Activated CD8-positive, alpha-beta memory T cell treated with anti-CD3 and anti-CD28 coated beads for 36 hours (primary cell): ENCODE data around the gene MTHFD1L. TPM values are rescaled to one million over a fixed set of nuclear protein-coding genes. Genes with fewer than 3 reads are reported as not detected.

Experiments used
- CTCF ChIA-PET: fragments of 350-600 bp; sonication (Branson Sonifier 250); formaldehyde crosslinking; loops from one replicate; lab custom pipeline; 2021; ENCODE audit warnings: antibody characterized with exemption; lab: Charles Lee
- POLR2A ChIA-PET: fragments of 350-600 bp; sonication (Branson Sonifier 250); formaldehyde crosslinking; loops from one replicate; lab custom pipeline; 2021; ENCODE audit warnings: antibody characterized with exemption; lab: Charles Lee
- total RNA-seq, 2 experiments: library from RNA; stranded (reverse); gene quantifications; one replicate each; pipeline ENCODE4 v1.2.3, GENCODE V29; 2021

MTHFD1L gene
- total RNA-seq, 2 experiments from 2014 or later: 141 to 145 TPM

DNA sequence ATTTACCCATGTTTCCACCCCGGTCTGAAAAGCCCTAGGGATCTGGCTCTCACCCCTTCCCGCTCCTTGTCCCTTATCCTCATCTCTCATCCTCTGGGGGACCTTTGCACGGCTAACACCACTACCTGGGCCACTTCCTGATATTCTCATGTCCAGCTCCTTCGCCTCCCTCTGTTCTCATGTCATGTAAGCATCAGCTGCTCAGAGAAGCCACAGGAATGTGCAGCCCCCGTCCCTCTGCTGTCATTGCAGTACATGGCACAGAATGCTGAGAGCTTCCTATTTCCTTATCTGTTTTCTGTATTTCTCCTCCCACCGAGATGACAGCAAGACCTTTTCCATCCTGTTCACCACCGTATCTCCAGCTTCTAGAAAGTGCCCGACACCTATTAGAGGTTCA, 102.4 kb downstream of the MTHFD1L start:
- ChIA-PET CTCF (interaction anchor here (0.7 kb wide), 1 partner anchor 12 kb away, joined by 3 read pairs; no protein-coding TSS in a partner anchor), POLR2A (no interaction called here)

DNA sequence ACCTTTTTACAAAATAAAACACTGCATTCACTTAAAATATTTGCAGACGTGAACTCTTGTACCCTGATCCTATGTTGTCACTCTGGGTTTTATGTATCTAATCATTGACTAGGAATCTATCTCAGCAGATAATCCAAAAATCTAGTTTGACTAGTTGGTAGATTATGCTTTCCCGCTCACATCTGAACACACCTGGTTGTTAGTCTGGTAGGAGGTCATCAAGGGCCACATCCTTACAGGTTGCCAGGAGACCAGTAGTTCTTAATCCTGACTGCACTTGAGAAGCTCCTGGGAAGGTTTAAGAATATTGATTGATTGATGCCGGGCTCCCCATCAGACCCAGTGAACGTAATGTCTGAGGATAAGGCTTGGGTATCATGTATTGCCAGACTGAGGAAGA, 104.4 kb downstream of the MTHFD1L start:
- POLR2A ChIA-PET: no interaction called here
- CTCF ChIA-PET: no interaction called here

DNA sequence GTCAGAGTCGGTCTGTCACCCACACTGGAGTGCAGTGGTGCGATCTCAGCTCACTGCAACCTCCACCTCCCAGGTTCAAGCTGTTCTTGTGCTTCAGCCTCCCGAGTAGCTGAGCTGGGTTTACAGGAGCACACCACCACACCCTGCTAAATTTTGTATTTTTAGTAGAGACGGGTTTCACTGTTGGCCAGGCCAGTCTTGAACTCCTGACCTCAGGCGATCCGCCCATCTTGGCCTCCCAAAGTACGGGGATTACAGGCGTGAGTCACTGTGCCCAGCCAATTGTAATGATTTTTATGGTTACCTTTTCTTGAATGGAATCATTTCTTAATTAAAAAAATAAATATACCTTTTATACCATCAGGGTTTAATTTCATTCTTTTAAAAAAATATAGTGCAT, 105.7 kb downstream of the MTHFD1L start:
- ChIA-PET POLR2A (no interaction called here), CTCF (no interaction called here)

DNA sequence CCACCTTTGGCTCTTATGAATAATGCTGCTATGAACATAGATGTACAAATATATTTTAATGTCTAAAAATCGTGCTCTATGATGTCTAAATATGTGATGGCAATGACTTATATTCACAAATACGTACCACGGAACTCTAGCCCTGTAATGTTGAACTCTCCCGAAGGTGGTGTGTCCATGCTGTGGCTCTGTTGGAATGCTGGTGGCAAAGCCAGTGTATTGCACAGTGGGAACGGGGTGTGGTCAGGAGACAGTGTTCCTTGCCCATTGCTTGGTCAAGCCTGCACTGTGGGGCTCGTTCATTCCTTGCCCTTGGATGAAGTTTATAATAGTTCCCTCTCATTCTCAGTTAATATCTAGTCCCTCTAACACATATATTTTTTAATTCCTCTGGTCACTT, 109.6 kb downstream of the MTHFD1L start:
- ChIA-PET POLR2A (no interaction called here), CTCF (no interaction called here)

DNA sequence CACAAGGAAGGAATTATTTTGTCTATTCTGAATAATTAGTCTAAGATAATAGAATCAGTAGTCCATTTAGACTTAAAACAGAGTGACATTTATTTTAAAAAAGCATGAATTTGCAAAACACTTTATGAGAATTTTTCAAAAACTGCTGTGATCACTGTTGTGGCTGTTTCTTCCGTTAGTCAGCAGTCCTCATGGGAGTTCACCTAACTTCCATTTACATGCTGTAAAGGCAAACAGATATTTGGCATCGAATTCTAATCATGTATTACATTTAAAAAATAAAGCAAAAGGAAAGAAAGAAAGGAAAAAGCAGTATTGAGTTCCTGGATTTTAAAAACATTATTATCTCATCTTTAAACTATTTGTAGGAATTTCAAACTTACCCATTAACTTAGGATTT, 111.8 kb downstream of the MTHFD1L start:
- CTCF ChIA-PET: no interaction called here

DNA sequence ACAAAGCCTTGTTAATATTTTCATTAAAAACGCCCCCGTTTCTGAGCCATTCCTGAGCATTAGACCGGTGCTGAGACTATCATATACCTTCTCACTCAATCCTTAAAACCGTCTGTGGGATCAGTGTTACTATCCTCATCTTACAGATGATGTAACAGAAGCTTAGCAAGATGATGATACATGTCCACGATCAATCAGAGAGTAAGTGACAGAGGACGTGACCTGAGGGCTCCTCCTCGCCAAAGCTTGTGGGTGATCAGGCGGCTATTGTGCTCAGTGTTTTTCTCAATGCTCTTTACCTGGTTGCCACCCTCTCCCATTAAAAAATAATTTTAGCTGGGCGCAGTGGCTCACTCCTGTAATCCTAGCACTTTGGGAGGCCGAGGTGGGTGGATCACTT, 113.1 kb downstream of the MTHFD1L start:
- ChIA-PET CTCF (interaction anchor here (0.6 kb wide), 1 partner anchor 99 kb away, joined by 4 read pairs; no protein-coding TSS in a partner anchor), POLR2A (no interaction called here)

More for the DNA sequence above, 111.8 kb downstream of the MTHFD1L start:
- POLR2A ChIA-PET: no interaction called here

DNA sequence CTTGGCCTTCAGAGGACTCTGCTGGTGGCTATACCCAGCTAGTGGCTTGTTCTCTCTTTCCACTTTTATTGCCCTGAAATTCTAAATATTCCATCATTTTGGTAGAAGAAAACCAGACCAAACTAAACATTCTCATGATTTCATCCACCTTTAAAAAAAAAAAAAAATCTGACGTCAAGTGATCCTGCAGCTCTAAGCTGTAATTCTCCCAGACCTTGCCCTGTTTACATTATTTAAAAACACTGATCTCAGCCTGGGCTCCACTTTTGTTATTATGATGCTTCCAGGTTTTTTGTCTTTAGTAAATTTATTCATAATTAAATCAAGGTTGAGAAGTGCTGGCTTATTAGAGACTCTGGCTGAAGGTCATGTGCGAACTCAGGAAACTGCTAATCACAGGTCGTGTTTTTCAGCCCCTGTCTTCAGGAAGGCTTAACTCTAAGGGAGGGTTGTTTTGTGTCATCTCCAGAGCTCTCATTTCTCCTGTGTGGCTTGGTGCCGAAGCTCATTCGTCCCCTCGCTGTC, 114.4 kb downstream of the MTHFD1L start:
- ChIA-PET CTCF (interaction anchor here (1.1 kb wide), 1 partner anchor 12 kb away, joined by 3 read pairs; no protein-coding TSS in a partner anchor), POLR2A (no interaction called here)

DNA sequence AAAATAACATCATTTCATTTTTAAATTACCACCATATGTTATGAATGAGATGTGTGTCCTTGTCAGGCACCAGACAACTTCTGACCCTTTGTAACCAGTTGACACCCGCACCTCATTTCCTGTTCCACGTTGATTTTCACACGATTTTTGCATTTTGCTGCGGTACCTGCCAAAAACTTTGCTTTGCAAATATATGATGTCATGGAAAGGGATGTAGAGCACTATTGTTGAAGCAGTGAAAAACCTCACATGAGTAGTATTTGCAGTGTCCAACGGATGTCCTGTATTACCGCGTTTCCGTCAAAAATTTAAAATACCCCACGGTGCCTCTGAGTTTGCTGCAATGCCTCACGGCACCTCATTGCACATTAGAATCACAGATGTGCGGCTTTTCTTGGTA, 115.6 kb downstream of the MTHFD1L start:
- ChIA-PET CTCF (no interaction called here), POLR2A (no interaction called here)

DNA sequence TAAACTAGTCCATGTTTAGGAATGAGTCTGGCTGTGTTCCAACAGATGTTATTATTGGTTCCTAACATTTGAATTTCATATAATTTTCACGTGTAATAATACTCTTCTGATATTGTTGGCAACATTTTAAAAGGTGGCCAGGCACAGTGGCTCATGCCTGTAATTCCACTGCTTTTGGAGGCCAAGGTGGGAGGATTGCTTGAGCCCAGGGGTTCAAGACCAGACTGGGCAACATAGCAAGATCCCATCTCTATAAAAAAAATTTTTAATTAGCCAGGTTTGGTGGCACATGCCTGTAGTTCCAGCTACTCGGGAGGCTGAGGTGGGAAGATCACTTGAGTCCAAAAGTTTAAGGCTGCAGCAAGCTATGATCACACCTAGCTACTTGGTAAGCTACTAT, 116.2 kb downstream of the MTHFD1L start:
- POLR2A ChIA-PET: no interaction called here
- CTCF ChIA-PET: no interaction called here

DNA sequence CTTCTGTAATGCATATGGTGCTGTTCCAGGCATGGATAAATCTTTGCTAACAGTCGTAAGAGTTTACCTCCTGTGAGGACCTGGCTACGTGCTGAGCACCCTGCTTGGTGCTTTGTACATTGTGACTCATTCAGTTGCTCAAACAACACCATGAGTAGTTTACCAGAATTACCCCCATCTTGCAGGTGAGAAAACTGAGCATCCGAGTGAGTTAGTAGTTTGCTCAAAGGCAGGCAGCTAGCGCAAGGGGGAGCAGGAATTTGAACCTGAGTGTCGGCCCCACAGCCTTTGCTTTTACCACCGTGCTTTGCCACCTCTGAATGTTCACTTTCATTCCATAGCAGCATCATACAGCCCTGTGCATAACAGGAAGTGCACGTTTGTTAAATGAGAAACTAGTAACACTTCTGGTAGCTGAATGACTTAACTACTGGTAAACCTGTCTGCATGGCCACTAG, 121.9 kb downstream of the MTHFD1L start:
- ChIA-PET POLR2A (no interaction called here), CTCF (interaction anchor here (0.7 kb wide), 1 partner anchor 47 kb away, joined by 3 read pairs; no protein-coding TSS in a partner anchor)

DNA sequence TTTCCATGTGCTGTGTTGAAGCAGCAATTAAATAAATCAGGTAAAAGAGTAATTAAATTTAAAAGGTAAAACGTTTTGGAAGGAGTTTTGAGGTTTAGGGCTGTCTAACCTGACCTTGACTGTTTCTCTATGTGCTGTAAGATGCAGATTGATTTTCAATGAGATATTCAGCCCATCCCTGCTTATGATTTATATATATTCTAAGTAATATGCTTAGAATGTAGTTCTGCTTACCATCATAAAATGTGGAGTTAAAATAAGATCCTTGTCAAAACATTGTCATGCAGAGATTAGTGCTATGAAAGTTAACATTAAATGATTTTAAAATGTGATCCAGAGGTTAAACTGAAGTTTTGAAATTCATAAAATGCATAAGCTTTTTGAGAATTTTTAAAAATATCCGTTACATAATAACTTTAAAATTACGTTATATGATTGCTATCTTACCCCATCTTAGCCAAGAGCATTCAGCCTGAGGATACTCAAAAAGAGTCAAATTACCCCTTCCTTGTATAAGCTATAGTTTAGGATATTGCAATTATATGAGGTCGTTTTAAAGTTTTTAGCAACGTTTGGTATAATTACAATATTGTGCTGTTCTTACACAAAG, 122.5 kb downstream of the MTHFD1L start:
- ChIA-PET POLR2A (no interaction called here), CTCF (interaction anchor here (0.7 kb wide), 1 partner anchor 48 kb away, joined by 3 read pairs; no protein-coding TSS in a partner anchor)

DNA sequence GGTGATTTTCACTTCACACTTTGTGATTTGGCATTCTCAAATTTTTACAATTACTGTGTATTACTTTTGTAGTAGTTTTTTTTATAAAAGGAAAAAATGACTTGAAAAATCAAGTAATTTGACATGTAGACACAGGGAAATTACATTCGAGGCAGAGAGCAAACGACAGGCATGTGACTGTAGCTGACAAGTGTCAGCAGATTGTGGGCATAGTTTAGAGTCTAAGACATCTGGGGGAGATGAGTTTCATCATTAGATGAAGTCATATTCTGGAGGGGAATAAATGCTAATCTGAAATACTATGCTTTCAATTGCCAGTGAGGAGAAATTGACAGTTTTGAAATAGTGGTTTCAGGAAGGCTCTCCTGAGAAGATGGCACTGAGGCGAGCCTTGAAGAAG, 126.0 kb downstream of the MTHFD1L start:
- ChIA-PET POLR2A (no interaction called here), CTCF (no interaction called here)

DNA sequence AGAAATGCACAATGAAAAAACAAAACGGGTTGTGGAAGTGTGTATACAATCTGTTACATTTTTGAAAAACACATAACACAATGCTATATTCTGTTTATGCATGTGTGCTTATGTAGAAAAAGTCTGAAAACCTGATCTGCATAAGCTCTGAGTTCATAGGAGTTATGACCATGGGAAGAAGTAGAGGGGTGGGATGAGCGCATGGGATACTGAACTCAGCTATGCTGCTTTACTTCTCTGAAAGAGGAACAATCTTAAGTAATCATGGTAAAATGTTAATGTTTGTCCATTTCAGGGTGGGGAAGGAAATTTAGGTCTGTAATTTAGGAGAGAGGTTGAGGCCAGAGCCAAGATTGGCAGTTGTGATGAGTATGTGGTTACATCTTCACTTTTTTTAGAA, 126.8 kb downstream of the MTHFD1L start:
- POLR2A ChIA-PET: no interaction called here

DNA sequence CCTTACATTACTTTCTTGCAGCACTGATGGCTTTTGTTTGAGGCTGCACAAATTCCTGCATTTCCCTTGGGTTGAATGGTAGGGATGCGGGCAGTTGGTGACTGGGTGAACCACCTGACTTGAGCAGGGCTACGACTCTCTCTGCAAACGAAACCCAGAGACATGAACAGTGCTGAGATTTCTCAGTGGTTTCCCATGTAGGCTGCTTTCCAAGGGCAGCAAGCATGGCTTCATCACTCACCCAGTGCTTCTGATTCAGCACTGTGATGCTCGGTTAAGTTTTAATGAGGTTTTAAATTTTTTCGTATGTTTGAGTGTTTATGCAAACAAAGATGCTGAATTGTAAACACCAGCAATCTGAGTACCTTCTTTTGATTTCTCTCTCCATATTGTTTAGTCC, 127.2 kb downstream of the MTHFD1L start:
- POLR2A ChIA-PET: no interaction called here

More for the DNA sequence above, 126.8 kb downstream of the MTHFD1L start:
- CTCF ChIA-PET: no interaction called here

DNA sequence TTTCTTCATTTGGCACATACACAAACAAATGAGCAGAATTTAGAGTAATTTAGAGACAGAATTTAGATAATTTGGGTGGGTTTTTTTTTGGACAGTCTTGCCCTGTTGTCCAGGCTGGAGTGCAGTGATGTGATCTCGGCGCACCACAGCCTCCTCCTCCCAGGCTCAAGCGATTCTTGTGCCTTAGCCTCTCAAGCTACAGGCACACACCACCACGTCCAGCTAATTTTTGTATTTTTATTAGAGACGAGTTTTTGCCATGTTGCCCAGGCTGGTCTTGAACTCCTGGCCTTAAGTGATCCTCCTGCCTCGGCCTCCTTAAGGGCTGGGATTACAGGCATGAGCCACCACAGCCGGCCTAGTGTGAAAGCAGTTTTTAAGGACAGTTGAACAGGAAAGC, 127.8 kb downstream of the MTHFD1L start:
- ChIA-PET CTCF (no interaction called here), POLR2A (no interaction called here)

More for the DNA sequence above, 127.2 kb downstream of the MTHFD1L start:
- CTCF ChIA-PET: no interaction called here

DNA sequence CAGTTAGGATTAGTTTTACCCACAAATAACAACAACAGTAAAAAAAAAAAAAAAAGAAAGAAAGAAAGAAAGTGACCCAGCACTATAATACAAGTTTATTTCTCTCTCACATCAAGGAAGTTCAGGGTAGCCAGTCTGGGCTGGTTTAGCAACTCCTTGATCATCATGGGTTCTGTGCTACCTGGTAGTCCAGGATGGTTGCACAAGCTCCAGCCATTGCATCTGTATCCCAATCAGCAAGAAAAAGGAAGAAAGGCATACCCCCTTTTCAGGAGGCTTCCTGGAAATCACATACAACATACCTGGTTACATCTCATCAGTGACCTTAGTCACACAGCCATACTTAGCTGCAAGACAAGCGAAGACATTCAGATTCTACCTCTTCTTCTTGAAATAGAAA, 128.5 kb downstream of the MTHFD1L start:
- CTCF ChIA-PET: interaction anchor here (0.6 kb wide), 2 partner anchors 410 to 644 kb away, joined by 3 to 5 read pairs; no protein-coding TSS in a partner anchor
- POLR2A ChIA-PET: no interaction called here

DNA sequence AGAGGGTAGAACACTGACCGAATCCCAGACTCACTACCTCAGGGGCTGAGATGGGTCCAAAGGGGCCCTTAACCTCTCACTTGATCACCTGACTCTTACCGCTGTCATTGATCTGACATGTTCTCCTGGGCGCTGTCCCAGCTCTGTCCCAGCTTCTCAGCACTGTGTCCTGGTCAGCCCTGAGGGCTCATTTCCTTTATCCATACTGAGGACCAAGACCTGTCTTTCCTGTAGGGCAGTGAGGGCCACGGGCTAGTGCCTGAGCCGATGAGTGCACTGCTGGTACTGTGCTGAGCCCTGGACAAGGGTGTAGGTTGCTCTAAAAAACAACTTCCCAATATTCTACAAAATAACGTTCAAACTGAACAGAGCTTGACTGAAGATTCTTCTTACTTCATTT, 131.5 kb downstream of the MTHFD1L start:
- ChIA-PET CTCF (no interaction called here), POLR2A (no interaction called here)

DNA sequence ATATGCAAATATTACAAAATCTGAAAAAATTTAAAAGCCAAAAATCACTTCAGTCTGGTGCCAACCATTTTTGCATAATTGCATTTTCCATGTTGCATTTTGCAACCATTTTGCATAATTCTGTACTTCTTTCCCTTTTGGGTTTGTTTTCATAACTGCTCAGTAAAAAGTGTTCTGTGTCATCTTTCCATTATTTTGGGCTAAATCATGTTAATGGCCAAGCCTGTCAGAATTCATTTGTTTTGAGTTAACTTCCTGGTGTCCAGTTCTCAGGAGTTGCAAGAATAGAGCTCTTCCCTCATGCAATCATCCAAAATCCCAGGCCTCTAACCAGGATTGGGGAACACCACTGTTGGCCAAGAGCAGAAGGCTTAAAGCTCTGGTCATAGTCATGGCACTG, 133.6 kb downstream of the MTHFD1L start:
- CTCF ChIA-PET: no interaction called here
- POLR2A ChIA-PET: no interaction called here

DNA sequence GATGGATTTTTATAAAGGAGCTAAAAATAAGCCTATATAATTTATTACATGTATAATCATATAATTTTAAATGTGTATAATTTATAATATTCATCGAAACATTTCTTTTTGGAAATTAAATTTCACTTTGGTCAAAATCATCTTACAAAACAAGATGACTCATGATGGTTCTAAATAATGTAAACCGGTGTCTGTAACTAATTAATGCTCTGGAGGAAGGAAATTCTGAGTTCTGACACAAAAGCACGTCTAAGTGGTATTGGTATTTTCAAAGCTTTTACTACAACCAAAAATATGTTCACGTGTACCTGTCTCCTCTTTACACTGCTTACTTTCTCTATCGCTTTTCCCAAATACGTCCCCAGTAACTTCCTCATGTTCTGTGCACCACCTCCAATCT, 134.1 kb downstream of the MTHFD1L start:
- CTCF ChIA-PET: interaction anchor here (0.7 kb wide), 1 partner anchor 21 kb away, joined by 4 read pairs; no protein-coding TSS in a partner anchor
- POLR2A ChIA-PET: no interaction called here

DNA sequence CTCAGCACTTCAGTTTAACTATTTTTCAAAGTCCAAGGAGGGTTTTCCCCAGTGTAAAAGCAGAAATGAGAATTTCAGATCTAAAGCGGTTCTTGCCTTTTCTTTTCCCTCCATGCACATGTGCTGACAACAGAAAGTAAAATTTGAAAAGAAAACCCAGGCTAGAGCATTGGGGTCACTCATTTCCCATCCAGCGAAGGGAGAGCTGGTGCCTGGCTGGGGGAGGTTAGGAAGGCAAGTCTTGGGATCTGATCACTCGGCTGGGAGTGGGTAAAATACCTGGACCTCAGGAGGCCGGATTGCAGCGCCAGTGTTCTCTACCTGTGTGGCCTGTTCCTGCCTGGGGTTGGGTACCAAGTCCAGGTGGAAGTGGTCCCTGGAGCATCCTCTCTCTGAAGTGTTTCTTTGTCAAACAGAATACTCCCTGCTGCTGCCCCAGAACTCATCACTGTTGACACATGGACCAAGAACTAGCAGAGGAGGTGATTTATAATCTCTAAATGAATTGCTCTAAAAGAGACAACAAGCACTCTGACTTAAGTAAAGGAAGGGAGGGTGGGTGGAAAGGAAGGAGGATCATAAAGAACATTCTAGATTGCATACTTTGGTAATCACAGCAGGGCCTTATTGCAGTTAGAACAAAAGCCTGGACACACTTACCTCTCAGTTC, 136.0 kb downstream of the MTHFD1L start:
- ChIA-PET CTCF (interaction anchor here (0.8 kb wide), 1 partner anchor 12 kb away, joined by 4 read pairs; no protein-coding TSS in a partner anchor), POLR2A (no interaction called here)
